Transverse colon (tissue), 4 donors: ENCODE results near the gene TMED8. TPM values are rescaled to one million over a fixed set of nuclear protein-coding genes. Genes with fewer than 3 reads are reported as not detected.

ENCODE experiments used
- DNase-seq: peaks from one replicate; pipeline ENCODE4 v3.0.0-alpha.2; 2019
- H3K27ac ChIP-seq, 4 donors: fragments of 200-600 bp; sonication (generic); 2 replicates each; pipeline ENCODE4 v1.5.1; 2016 to 2018; ENCODE audit warnings: inconsistent platforms in 4 of 4
- H3K27me3 ChIP-seq: fragments of 200-600 bp; sonication (generic); 2 replicates; pipeline ENCODE4 v1.5.1; 2017; ENCODE audit warnings: inconsistent platforms
- H3K36me3 ChIP-seq, 4 donors: fragments of 200-600 bp; sonication (generic); 2 replicates each; pipeline ENCODE4 v1.5.1; 2017 to 2019; ENCODE audit warnings: inconsistent platforms in 4 of 4
- H3K4me1 ChIP-seq, 4 donors: fragments of 200-600 bp; sonication (generic); 2 replicates each; pipeline ENCODE4 v1.5.1; 2017 to 2020; ENCODE audit warnings: inconsistent platforms in 4 of 4
- H3K4me3 ChIP-seq, 4 donors: fragments of 200-600 bp; sonication (generic); 1 replicate in 1 of 4; 2 replicates in 3 of 4; pipeline versions ENCODE4 v1.5.1 to v1.6.1; 2017 to 2019; ENCODE audit warnings: inconsistent platforms in 4 of 4
- H3K9me3 ChIP-seq, 2 donors: fragments of 200-600 bp; sonication (generic); 2 replicates each; pipeline ENCODE4 v1.5.1; 2017 to 2019; ENCODE audit warnings: inconsistent platforms in 2 of 2
- CTCF ChIP-seq, 5 experiments: fragments of 200-600 bp in 3 of 5; fragments of 450-650 bp in 2 of 5; sonication (generic) in 3 of 5; IDR thresholded peaks; 1 replicate in 2 of 5; 2 replicates in 3 of 5; pipeline ENCODE4 v1.5.1; 2016 to 2017; ENCODE audit warnings: antibody characterized with exemption in 5 of 5, inconsistent platforms in 3 of 5, mild to moderate bottlenecking in 2 of 5, moderate library complexity in 1 of 5
- EP300 ChIP-seq: sonication (generic); formaldehyde crosslinking; IDR thresholded peaks from one replicate; pipeline ENCODE4 v1.6.1; 2017; ENCODE audit warnings: antibody characterized with exemption, low read depth
- POLR2A ChIP-seq: fragments of 450-650 bp; IDR thresholded peaks from one replicate; pipeline ENCODE4 v1.6.1; 2016; ENCODE audit warnings: antibody characterized with exemption, mild to moderate bottlenecking, moderate library complexity
- POLR2AphosphoS5 ChIP-seq, 3 donors: sonication (generic); formaldehyde crosslinking; IDR thresholded peaks; one replicate each; pipeline ENCODE4 v1.6.1; 2016; ENCODE audit warnings: antibody characterized with exemption in 3 of 3
- WGBS, 2 donors: methylation state at CpG; one replicate each; pipeline ENCODE4 v1.1.5; 2018; ENCODE audit warnings: low coverage in 1 of 2; 5-methylcytosine and 5-hydroxymethylcytosine counted together
- in situ Hi-C, 4 donors: fragments of 200-750 bp; cut with MboI; loops; one replicate each; pipeline versions ENCODE4 v1.15.0 to v1.15.1; 2017; ENCODE audit warnings: low sequenced_read_pairs in 3 of 4, low pct_ligation_motif_present in 1 of 4, low pct_unique_long_range_greater_than_20kb in 1 of 4
- intact Hi-C: fragments of 100-400 bp; cut with DNase I; formaldehyde crosslinking; loops from one replicate; pipeline ENCODE4 v1.15.1; 2023; ENCODE audit warnings: low total_unique reads
- total RNA-seq, 4 donors: library from RNA; depleted of rRNA; stranded (reverse); fragments of >200 nt; gene quantifications; one replicate each; pipeline ENCODE4 v1.1.0, GENCODE V29; 2016

The TMED8 gene
- total RNA-seq, 4 donors from 2014 or later, result 4.9 to 9.2 (median 6.2) TPM

GRCh38 chr14:77303417-77304156 is 73.3 kb downstream of the TMED8 start:
- intact Hi-C loops, result no loop called here
- in situ Hi-C loops, result loop anchor here in 2 of 4 donors (25.0 kb wide), 3 partner anchors 166 to 416 kb away; partner anchors contain the start of gene ZDHHC22 (in 1 of the 2)

DNA sequence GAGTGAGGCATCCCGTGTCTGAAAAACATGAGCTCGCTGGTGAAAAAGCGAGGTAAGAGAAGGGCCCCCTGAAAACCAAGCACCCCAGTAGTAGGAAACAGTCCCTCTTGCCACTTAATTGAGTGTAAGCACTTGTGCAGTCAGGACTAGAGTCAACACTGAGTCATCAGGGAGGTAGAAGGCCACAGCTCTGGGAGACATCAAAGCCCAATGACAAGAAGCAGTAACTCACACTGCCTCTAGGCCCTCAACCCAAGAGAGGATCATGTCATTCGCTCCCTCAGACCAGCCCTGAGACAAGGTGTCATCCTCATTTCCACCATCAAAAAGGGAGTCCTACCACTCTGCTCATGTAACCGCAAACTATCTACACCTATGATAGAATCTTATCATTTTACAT is 74.0 kb downstream of the TMED8 start:
- H3K9me3 ChIP-seq, result no peaks in the 10 kb centered on the region
- no peak overlapping the region for H3K27ac ChIP-seq
- H3K27me3 ChIP-seq, result no peaks in the 10 kb centered on the region
- peaks cover 0 to 4% (median 0%) of the 10 kb centered on the region in 4 donors for H3K36me3 ChIP-seq
- H3K4me1 ChIP-seq, result peaks cover 3 to 44% (median 15%) of the 10 kb centered on the region in 4 donors
- no peak overlapping the region for H3K4me3 ChIP-seq
- DNase-seq, result no peak
- intact Hi-C loops, result no loop called here
- TF ChIP-seq CTCF (IDR thresholded peaks at IDR 0.05) (no peak), POLR2AphosphoS5 (IDR thresholded peaks at IDR 0.05) (peak in 1 of 3 donors; percentile 20), EP300 (no peak)
- WGBS, 2 donors, result 85% methylated on average over 5 of the region's 5 CpGs; no CpG with 5 or more reads in 1 of the 2 donors
- in situ Hi-C loops, result loop anchor here in 2 of 4 donors (25.0 kb wide), 3 partner anchors 166 to 416 kb away; partner anchors contain the start of gene ZDHHC22 (in 1 of the 2)

More at GRCh38 chr14:77303417-77304156, 73.3 kb downstream of the TMED8 start:
- peaks cover 0 to 4% (median 0%) of the 10 kb centered on the region in 4 donors for H3K36me3 ChIP-seq
- H3K27ac ChIP-seq, result peak overlapping the region in 2 of 4 donors; percentile 23 to 34
- TF ChIP-seq POLR2AphosphoS5 (IDR thresholded peaks at IDR 0.05) (peak in 1 of 3 donors; percentile 19), POLR2A (no peak), CTCF (IDR thresholded peaks at IDR 0.05) (no peak), EP300 (no peak)
- WGBS, 2 donors, result 41 to 50% methylated on average over 4 of the region's 4 CpGs
- H3K9me3 ChIP-seq, result no peaks in the 10 kb centered on the region
- no peaks in the 10 kb centered on the region for H3K27me3 ChIP-seq
- peaks cover 3 to 44% (median 15%) of the 10 kb centered on the region in 4 donors for H3K4me1 ChIP-seq
- no peak for DNase-seq
- H3K4me3 ChIP-seq, result no peak overlapping the region

DNA sequence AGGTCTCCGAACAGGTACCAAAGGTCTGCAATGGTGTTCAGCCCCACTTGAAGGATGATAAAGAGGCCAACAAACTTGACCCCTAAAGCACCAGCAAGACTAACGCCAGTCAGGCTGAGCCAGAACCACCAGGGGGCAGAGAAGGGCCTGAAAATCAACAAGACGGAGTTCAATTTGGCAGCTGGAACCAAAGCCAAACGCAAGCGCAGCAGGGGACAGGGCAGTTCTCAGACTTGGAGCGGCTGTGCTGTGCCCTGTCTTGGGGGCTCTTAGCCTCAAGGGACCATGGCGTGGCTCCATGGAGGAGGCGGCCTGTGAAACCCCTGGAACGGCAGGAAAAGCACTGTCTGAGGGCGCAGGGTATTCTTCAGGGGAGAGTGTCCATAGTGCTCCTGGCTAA is 75.8 kb downstream of the TMED8 start:
- in situ Hi-C loops (loop anchor here in 2 of 4 donors (25.0 kb wide), 3 partner anchors 164 to 414 kb away; partner anchors contain the start of gene ZDHHC22 (in 1 of the 2)), intact Hi-C loops (no loop called here)
- peak; percentile 83 for DNase-seq
- Histone ChIP-seq H3K27ac (peak overlapping the region in 3 of 4 donors; percentile 56 to 74 (median 66)), H3K4me1 (peaks cover 3 to 31% (median 12%) of the 10 kb centered on the region in 4 donors), H3K4me3 (no peak overlapping the region), H3K36me3 (peaks cover 0 to 4% (median 0%) of the 10 kb centered on the region in 4 donors), H3K27me3 (no peaks in the 10 kb centered on the region), H3K9me3 (no peaks in the 10 kb centered on the region)
- WGBS, 2 donors, result 42% methylated on average over 10 of the region's 10 CpGs; no CpG with 5 or more reads in 1 of the 2 donors
- peak; percentile 70 to 84 (median 74) for TF ChIP-seq CTCF (IDR thresholded peaks at IDR 0.05)
- no peak for TF ChIP-seq POLR2AphosphoS5 (IDR thresholded peaks at IDR 0.05)

DNA sequence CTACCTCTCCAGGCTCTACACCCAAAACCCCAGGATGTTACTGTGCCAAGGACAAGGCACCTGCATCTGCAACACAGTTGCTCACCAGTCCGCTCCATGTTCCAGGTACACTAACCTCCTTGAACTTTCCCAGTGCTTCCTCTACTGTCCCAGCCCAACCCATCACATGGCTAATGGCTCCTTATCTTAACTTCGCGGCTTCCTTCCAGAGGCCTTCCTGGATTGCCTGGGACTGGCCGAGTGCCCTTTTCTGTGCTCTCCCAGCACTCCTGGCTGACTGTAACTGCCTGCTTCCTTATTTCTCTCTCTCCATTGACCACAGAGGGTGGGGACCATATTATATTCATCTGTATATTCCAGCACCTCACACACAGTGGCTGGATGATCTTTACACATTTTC is 77.1 kb downstream of the TMED8 start:
- Histone ChIP-seq H3K36me3 (peaks cover 0 to 4% (median 0%) of the 10 kb centered on the region in 4 donors), H3K4me1 (peaks cover 3 to 31% (median 12%) of the 10 kb centered on the region in 4 donors), H3K27me3 (no peaks in the 10 kb centered on the region), H3K27ac (peak overlapping the region; percentile 56 to 74 (median 68)), H3K4me3 (no peak overlapping the region), H3K9me3 (no peaks in the 10 kb centered on the region)
- intact Hi-C loops (no loop called here), in situ Hi-C loops (loop anchor here in 2 of 4 donors (25.0 kb wide), 3 partner anchors 162 to 412 kb away; partner anchors contain the start of gene ZDHHC22 (in 1 of the 2))
- TF ChIP-seq POLR2AphosphoS5 (IDR thresholded peaks at IDR 0.05), result peak in 1 of 3 donors; percentile 35
- TF ChIP-seq CTCF (IDR thresholded peaks at IDR 0.05), result no peak
- DNase-seq, result peak; percentile 78
- WGBS, 2 donors, result 55 to 67% methylated on average over 4 of the region's 4 CpGs
